HUES64 (cell line): ENCODE measurements around the gene ISL2.

Experiments
- H3K27ac ChIP-seq: 2 replicates; pipeline ENCODE4 v1.7.0; 2013; ENCODE audit warnings: low read depth, low read length, inconsistent platforms
- H3K27me3 ChIP-seq: 2 replicates; pipeline ENCODE4 v1.6.1; 2013; ENCODE audit warnings: mild to moderate bottlenecking, low read length; ENCODE audit not compliant: insufficient read depth
- H3K36me3 ChIP-seq: 2 replicates; pipeline ENCODE4 v1.6.1; 2013; ENCODE audit warnings: mild to moderate bottlenecking, low read length; ENCODE audit not compliant: insufficient read depth
- H3K4me1 ChIP-seq: 2 replicates; pipeline ENCODE4 v1.6.1; 2013; ENCODE audit warnings: mild to moderate bottlenecking, low read length, moderate library complexity; ENCODE audit not compliant: insufficient read depth
- H3K4me3 ChIP-seq: 2 replicates; pipeline ENCODE4 v1.5.1; 2013; ENCODE audit warnings: mild to moderate bottlenecking, low read length, moderate library complexity
- H3K9ac ChIP-seq: 2 replicates; pipeline ENCODE4 v1.6.1; 2013; ENCODE audit warnings: mild to moderate bottlenecking, low read depth, low read length
- H3K9me3 ChIP-seq: 2 replicates; pipeline ENCODE4 v1.6.1; 2013; ENCODE audit warnings: low read depth, low read length; ENCODE audit not compliant: insufficient read depth
- WGBS: fragments of 150-250, 120-280 bp; methylation state at CpG from one replicate; pipeline ENCODE4 v1.1.7; 2013; ENCODE audit warnings: missing lambda C conversion rate; 5-methylcytosine and 5-hydroxymethylcytosine counted together

ISL2 gene

DNA sequence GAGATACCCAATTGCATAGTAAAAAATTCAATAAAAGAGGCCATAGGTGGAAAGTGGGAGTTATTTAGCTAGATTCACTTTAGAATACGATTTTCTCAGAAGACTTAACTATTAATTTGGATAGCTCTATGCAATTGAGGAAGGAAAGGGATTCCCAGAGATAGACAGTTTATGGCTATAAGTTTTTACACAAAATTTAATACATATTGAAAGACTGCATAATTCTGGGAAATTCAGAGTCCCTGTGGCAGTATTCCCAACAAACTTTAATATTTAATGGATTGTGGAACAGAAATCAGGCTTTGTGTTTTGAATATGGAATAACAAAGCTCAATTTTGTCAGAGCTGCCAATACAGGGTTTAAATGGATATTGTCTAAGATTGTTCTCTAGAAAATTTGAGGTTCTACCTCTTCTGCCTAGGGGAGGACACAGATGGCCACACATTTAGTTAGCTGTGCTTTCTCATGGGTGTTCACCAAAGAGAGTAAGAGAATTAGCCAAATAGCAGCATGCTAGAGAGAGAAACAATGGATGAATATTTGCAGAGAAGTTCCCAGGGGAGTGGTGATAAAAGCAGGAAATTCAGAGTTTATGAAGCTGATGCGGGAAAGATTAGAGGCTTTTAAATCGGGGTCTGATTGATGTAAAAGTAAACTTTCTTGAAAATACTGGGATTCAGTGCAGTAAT, 8.5 kb downstream of the ISL2 start:
- peaks cover 100% of the 10 kb centered on the region for H3K27me3 ChIP-seq
- peaks cover 12% of the 10 kb centered on the region for H3K4me1 ChIP-seq
- peaks cover 3% of the 10 kb centered on the region; the same call in 1 of the 2 replicates for H3K9me3 ChIP-seq
- no peaks in the 10 kb centered on the region for H3K36me3 ChIP-seq
- no peak overlapping the region for H3K9ac ChIP-seq
- peak overlapping the region; percentile 59; the same call in 1 of the 2 replicates for H3K4me3 ChIP-seq
- H3K27ac ChIP-seq, result no peak overlapping the region
- WGBS, result 2% methylated on average over 2 of the region's 3 CpGs

GRCh38 chr15:76345583-76345879, 9.0 kb downstream of the ISL2 start:
- Histone ChIP-seq H3K4me1 (peaks cover 12% of the 10 kb centered on the region), H3K4me3 (peak overlapping the region; percentile 59), H3K9ac (no peak overlapping the region), H3K36me3 (no peaks in the 10 kb centered on the region), H3K27ac (no peak overlapping the region), H3K9me3 (peaks cover 3% of the 10 kb centered on the region; the same call in 1 of the 2 replicates), H3K27me3 (peaks cover 100% of the 10 kb centered on the region)
- under 1% methylated on average over 7 of the region's 7 CpGs for WGBS

- H3K27ac ChIP-seq, result no peak overlapping the region
- H3K27me3 ChIP-seq, result peaks cover 100% of the 10 kb centered on the region
- no peaks in the 10 kb centered on the region for H3K36me3 ChIP-seq
- peaks cover 12% of the 10 kb centered on the region for H3K4me1 ChIP-seq
- H3K9ac ChIP-seq, result peak overlapping the region; percentile 27; the same call in 1 of the 2 replicates
- H3K9me3 ChIP-seq, result peaks cover 3% of the 10 kb centered on the region; the same call in 1 of the 2 replicates
- peak overlapping the region; percentile 59 for H3K4me3 ChIP-seq
- under 1% methylated on average over 65 of the region's 65 CpGs for WGBS
Observed at GRCh38 chr15:76345880-76346668, 9.5 kb downstream of the ISL2 start.

DNA sequence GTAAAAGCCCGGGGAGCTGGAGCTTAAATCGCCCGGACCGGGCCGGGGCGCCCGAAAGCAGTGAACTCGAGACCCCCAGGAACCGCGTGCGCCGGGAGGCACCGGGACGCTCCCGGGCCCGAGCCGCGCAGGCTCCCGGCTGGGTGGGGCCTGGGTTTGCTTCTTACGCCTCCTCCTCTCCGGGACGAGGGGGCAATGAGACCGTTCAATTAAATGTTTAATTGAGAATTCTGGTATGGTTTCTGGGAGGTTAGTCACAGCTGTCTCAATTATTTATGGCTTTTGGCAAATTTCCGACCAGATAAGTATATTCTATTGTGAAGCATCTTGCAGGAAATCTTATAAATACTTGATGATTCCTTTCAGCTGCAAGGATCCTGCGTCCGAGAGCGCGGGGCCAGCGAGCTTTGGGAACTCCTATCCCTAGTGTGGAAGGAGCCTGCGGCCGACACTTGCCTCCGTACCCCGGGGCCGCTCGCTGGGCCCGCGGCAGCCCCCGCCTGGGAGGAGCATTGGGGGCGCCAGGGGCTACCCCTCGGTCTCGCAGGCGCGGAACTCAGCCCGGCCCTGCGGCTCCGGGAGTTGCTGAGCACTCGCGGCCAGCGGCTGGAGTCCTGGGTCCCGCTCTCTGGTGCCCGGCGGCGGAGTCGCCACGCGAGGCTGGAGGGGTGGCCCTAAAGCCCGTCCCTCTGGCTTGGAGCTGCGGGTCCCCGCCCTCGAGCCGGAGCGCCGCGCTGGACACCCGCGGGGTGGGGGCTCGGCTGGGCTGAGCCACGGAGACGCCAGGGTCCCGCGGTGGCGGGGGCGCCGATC, 10.3 kb downstream of the ISL2 start:
- 0 out of 2 replicates have a peak overlapping the region, but pooled peaks have one; percentile 8 for H3K9ac ChIP-seq
- H3K4me3 ChIP-seq, result peak overlapping the region; percentile 59
- H3K27ac ChIP-seq, result no peak overlapping the region
- peaks cover 99% of the 10 kb centered on the region for H3K27me3 ChIP-seq
- no peaks in the 10 kb centered on the region for H3K36me3 ChIP-seq
- H3K4me1 ChIP-seq, result peaks cover 12% of the 10 kb centered on the region
- WGBS, result under 1% methylated on average over 72 of the region's 74 CpGs
- peaks cover 3% of the 10 kb centered on the region; the same call in 1 of the 2 replicates for H3K9me3 ChIP-seq

GRCh38 chr15:76347482-76348055, 11.0 kb downstream of the ISL2 start:
- Histone ChIP-seq H3K4me3 (peak overlapping the region; percentile 59), H3K27ac (no peak overlapping the region), H3K27me3 (peaks cover 95% of the 10 kb centered on the region), H3K9me3 (no peaks in the 10 kb centered on the region; the same call in 1 of the 2 replicates), H3K36me3 (no peaks in the 10 kb centered on the region), H3K9ac (no peak overlapping the region), H3K4me1 (peaks cover 12% of the 10 kb centered on the region)
- WGBS, result 5% methylated on average over 7 of the region's 13 CpGs

GRCh38 chr15:76349301-76350070, 12.9 kb downstream of the ISL2 start:
- no CpG with 5 or more reads among the region's 1 CpG for WGBS
- Histone ChIP-seq H3K4me3 (no peak overlapping the region), H3K9ac (no peak overlapping the region), H3K4me1 (peaks cover 12% of the 10 kb centered on the region), H3K27me3 (peaks cover 79% of the 10 kb centered on the region), H3K36me3 (no peaks in the 10 kb centered on the region), H3K9me3 (no peaks in the 10 kb centered on the region; the same call in 1 of the 2 replicates), H3K27ac (no peak overlapping the region)

DNA sequence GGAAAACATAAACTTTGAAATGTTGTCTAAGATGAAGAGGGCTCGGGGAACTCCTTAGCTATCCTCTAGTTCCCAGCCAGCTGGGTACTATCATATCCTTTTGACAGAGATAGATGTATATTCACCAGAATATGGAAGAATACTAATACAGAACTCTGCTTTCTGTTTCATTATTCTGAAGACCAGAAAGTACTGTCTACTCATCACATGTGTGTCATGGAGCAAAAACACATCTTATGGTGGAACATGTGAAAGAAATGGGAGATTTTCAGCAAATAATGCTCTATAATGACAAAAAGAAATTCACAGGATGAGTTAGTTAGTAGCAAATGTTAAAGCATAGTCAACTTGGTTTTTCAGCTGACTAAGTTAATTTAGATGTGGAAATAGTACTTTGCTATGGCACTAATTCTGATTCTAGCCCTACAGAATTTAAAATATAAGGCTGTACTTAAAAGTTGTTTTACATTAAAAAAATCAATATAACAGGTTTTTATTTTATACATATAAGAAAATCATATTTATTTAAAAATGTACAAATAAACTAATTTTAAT, 16.5 kb downstream of the ISL2 start:
- WGBS, result no CpG with 5 or more reads among the region's 1 CpG
- H3K4me3 ChIP-seq, result no peak overlapping the region
- H3K36me3 ChIP-seq, result no peaks in the 10 kb centered on the region
- H3K9me3 ChIP-seq, result no peaks in the 10 kb centered on the region
- no peak overlapping the region for H3K9ac ChIP-seq
- H3K27me3 ChIP-seq, result peaks cover 42% of the 10 kb centered on the region
- no peak overlapping the region for H3K27ac ChIP-seq
- H3K4me1 ChIP-seq, result no peaks in the 10 kb centered on the region

DNA sequence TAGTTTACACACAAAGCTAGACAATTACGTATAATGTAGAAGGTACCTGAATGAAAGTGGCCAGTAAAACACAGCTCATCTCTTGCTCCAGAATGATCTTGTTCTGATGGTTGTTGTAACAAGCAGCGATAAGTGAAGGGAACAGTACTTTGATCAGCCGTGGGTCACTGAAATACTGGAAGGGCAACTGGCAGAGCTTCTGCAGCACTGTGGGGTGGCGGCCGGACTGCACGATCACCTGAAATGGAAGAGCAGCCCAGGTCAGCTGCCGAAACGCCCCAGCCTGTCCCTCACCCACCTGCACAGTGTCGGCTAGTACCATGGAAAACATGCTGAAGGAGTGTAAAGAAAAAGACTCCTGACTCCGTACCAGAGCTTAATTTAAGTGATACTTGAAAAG, 17.3 kb downstream of the ISL2 start:
- no peak overlapping the region for H3K27ac ChIP-seq
- no peak overlapping the region for H3K9ac ChIP-seq
- peaks cover 34% of the 10 kb centered on the region for H3K27me3 ChIP-seq
- no peaks in the 10 kb centered on the region for H3K4me1 ChIP-seq
- no peaks in the 10 kb centered on the region for H3K9me3 ChIP-seq
- 87% methylated on average over 8 of the region's 10 CpGs for WGBS
- H3K36me3 ChIP-seq, result no peaks in the 10 kb centered on the region
- H3K4me3 ChIP-seq, result no peak overlapping the region

DNA sequence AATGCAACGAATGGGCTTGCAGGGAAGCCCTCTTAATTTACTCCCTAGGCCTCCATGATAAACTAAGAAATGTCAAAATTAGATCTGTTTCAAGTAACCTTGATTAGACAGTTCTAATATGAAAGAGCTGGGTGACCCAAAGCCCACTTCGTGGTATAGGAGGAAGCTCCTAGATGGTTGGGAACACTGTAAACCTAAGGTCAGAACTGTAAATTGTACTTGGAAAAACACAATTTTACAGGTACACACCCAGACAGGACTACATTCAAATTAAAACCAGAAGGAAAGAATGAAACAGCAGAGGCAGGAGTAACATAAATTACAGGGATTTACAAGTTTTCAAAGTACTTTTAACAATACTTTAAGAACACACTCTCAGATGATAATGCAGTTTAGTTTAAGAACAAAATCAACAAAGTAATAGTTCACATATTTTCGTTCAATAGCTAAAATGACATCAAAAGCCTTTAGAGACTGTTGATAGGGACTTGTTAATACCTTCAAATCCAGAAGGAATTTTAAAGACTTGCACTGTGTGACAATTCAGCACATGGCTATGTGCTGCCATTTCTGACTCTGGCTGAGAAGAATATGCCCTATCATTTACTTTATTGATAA, 18.4 kb downstream of the ISL2 start:
- H3K27ac ChIP-seq, result no peak overlapping the region
- no peaks in the 10 kb centered on the region for H3K4me1 ChIP-seq
- 85% methylated on average over 3 of the region's 3 CpGs for WGBS
- no peak overlapping the region for H3K4me3 ChIP-seq
- H3K9me3 ChIP-seq, result no peaks in the 10 kb centered on the region
- H3K9ac ChIP-seq, result no peak overlapping the region
- no peaks in the 10 kb centered on the region for H3K36me3 ChIP-seq
- peaks cover 24% of the 10 kb centered on the region for H3K27me3 ChIP-seq

DNA sequence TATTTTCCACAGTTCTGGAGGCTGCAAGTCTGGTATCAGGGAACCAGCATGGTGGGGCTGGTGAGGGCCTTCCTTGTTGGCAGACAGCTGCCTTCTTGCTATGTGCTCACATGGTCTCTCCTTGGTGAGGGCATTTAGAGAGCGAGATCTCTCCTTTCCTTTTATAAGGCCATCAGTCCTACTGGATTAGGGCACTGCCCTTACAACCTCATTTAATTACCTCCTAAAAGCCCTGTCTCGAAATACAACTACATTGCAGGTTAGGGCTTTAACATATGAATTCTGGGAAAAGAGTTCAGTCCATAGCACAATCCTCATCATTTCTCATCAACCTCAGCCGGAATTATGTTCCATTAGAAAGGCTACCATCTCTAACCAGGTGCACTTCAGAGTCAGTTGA, 21.9 kb downstream of the ISL2 start:
- Histone ChIP-seq H3K27me3 (peaks cover 3% of the 10 kb centered on the region), H3K4me3 (no peak overlapping the region), H3K27ac (no peak overlapping the region), H3K9ac (no peak overlapping the region), H3K36me3 (no peaks in the 10 kb centered on the region), H3K9me3 (no peaks in the 10 kb centered on the region), H3K4me1 (no peaks in the 10 kb centered on the region)
- 95% methylated on average over 3 of the region's 3 CpGs for WGBS
